Suppressor macrophage treated with lipopolysaccharide for 4 hours (primary cell): ENCODE results near the gene MRPL39.

Experiments used
- DNase-seq: peaks from one replicate; pipeline ENCODE4 v3.0.0-alpha.2; 2020

Gene MRPL39

DNA sequence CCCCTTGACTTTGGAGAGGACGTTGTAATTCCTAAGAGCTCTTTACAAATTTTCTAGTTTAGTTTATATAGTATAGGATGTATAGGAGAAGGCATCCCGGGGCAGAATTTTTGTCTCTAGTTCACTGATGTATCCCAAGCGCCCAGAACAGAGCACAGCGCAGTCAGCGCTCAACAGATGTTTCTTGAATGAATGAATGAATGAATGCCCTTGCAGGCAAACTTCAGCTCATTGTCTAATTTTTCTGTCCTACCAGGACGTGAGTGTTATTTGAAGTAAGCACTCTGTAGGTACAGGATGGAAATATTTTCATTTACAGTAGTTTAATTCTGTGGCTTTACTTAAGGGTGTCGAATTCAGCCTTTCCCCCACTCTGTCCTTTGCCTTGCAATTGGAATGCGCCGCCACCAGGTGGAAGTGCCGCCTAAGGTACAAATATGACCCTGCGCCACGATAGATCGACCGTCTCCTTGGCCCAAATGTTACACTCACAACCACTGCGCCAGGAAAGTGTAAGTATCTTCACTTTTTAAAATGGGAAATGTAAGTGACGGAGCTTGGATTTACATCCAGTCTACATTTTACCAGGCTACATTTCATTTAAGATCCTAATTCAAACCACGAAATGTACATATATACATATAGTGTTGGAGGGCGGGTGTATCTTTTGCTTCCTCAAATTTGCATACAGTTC is 910 bp upstream of the MRPL39 start:
- peak; percentile 87 for DNase-seq

DNA sequence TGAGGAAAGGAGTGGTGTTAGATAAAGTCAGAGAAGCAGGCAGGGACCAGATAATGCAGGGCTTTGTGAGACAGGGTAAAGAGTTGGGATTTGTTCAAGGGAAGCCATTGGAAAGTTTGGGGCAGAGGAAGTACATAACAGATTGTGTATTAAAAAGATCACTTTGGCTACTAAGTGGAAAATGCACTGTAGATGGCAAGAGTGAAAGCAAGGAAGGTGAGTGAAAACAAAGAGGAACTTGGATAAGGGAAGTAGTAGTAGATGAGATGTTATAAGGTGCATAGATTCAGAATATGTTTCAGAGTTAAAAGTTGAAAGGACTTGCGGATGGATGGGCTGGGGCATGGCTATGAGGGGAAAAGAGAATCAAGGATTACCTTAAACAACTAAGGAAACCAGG is 17.4 kb downstream of the MRPL39 start:
- DNase-seq: peak; percentile 19

DNA sequence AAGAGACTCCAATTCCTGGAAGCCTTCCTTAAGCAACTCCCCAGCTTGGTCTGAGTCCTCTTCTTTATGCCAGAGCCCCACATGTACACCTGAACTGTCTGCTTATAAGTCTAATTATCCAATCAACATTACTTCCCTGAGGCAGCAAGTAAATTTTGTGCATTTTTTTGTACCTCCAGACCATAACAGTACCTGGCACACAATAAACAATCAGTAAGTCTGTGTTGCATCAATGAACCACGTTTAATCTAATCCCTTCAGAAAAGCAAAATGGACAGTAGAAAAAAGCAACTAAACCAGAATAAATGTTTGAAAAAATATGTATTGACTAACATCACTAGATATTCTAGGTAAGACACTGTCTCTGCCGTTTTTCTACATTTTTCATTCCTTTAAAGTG is 20.5 kb downstream of the MRPL39 start:
- DNase-seq: peak; percentile 41

DNA sequence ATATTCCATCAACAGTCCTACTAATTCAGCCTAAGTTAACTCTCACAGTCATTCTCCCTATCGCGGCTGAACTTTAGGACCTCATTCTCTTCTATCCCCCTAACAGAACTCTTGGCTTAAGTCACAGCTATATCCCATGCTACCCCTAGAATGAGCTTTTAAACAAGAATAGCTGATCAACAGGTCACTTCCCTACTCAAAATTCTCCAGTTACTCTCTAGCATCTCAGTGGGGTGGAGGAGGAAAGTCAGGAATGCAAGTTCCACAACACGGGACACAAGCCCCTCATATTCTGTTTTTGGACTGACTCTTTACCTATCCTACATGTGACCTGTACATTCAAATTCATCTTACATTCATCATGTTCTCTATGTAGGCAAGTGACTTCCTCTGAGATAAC is 21.0 kb downstream of the MRPL39 start:
- DNase-seq: peak; percentile 41

DNA sequence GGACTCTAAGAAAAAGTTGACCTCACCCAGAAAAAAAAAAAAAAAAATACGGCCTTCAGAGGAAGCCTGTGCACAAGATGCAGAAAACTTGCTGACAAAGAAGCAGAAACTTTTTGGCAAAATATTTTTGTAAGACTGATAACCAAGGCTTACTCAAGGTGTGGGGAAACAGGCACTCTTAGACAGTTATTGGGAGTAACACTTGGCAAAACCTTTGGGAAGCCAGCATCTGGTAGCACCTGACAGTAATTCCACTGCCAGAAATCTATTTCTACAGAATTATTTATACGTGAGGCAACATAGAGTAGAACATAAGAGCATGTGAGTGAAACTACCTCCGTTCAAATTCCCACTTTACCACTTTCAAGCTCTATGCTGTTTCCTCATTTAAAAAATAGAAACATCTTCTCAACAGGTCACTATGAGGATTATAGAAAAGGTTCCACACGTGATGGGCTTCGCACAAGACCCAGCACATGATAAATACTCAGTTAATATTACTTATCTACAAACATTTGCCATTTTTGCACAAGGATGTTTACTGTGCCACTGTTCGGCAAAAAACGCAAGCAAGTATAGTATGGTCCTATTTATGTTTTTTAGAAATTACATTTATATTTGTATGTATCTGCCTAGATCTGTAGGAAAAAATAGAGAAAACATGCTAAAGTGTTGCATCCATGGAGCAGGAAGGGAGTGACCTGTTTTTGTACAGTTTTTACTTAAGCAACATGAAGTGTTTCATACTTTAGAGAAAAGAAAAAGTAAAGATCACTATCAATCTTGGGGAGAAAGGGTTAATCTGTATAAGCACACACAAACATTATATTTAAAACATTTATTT is 22.2 kb downstream of the MRPL39 start:
- DNase-seq: peak; percentile 37

DNA sequence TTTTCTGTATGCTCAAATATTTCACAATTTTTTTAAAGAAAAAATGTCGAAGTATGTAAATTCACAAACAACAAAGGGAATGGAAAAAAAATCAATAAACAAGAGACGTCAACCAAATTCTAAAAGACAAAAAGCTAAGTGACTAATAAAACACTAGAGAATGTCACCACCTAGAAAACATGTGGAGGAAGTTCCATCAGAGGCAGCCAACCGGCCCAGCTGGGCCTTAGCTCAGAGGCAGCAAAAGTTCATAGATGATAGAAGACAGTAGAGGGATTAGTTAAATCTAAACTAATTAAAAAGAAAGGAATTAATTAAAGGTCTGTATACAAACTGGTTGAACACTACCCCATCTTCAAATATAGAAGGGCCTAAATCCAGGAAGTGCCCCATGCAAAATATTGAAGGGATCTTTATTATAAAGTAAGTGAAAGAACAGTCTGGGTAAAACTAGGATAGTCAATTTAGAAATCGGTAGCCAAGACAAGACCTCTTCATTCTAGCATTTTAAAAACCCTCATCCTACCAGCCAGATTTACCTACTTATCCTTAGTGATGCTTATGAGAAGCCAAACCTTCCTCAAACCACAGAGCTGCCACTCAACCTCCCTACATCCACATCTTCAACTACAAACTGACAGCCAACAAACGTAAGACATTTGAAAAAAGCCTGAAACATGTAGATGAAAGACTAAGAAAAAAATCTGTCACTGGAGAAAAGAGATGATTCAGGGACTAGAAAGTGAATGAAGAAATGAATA is 23.7 kb downstream of the MRPL39 start:
- peak; percentile 30 for DNase-seq

DNA sequence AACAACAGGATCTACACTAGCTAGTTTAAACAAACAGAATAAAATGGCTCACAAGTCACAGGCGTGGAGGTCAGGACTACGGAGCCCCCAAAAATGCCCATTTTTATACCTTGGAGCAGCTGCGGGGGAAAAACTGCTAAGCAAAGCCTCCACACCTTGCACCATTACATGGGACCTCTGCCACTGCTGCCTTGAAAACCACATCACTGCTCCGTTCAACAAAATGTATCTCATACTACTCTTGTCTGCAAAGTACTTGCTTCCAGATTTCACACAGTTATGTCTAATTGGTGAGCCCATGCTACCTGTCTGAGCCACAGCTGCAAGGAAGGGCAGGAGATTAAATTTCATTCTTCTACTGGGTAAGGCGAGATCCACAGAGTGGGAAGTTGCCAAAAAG is 24.4 kb downstream of the MRPL39 start:
- peak; percentile 16 for DNase-seq

DNA sequence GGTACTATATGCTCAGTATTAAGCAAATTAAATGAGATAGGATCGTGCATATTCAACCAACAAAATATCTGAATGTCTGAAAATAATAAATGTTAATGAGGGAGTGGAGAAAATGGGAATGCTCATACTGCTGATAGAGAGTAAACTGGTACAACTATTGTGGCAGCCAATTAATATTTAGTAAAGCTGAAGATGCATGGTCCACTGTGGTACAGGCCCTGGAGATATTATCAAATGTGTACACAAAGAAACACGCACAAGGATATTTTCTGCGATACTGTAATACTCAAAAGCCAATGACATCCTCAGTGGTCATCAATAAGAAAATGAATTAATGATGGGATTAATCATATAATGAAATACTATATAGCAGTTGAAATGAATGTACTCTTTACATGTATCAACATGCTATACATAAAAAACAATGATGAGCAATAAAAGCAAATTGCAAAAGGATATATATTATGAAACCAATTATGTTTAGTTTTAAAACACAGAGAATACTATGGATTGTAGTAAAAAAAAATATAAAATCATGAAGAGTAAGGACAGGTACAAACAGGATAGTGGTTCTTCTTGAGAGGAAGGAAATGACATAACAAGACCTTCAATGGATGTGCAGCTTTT is 25.0 kb downstream of the MRPL39 start:
- DNase-seq: peak; percentile 10

DNA sequence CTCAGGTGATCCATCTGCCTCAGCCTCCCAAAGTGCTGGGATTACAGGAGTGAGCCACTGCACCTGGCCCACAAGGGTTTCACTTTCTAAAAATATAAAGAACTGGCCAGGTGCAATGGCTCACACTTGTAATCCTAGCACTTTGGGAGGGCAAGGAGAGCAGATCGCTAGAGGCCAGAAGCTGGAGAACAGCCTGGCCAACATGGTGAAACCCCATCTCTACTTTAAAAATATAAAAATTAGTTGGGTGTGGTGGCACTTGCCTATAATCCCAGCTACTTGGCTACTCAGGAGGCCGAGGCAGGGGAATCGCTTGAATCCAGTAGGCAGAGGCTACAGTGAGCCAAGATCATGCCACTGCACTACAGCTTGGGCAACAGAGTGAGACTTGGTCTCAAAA is 25.7 kb downstream of the MRPL39 start:
- peak; percentile 10 for DNase-seq

DNA sequence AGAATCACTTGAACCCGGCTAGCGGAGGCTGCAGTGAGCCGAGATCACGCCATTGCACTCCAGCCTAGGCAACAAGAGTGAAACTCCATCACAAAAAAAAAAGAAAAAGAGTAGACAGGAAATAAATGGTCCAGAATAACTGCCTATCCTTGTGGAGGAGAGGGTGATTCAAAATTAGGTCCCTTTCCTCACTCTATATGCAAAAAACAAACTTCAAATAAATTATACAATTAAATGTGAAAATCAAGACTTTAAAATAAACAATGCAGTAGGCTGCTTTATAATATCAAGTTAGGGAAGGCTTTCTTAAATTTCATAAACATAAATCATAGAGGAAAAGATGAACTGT is 26.4 kb downstream of the MRPL39 start:
- peak; percentile 6 for DNase-seq

DNA sequence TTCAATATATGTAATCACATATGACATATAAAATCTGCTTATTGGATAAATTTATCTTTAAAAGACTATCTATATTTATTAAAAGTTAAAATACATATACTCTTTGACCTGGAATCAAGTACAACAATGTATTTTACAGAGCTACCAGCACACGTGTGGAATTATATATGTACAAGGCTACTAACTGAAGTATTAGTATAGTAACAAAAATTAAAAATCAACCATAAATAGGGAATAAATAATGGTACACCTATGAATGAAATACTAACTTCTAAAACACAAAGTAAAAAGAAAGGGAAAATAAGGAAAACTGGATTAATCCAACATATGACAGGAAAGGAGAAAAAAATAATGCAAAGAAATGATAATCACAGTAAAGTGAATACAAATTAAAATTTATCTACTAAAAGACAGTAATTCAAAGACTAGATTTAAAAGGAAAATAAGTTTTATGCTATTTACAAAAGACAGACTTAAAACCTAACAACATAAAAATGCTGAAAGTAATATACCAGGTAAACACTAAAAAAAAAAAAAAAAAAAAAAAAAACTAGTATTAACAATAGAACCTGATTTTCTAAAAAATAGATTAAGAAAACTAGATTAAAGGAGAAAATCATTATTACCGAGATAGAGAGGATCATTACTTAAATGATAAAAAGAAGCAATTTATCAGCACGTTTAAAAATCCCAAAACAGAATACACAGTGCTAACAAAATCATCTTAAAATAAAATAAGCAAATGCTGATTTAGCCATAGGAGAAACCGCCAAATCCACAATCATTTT is 27.9 kb downstream of the MRPL39 start:
- no peak for DNase-seq

DNA sequence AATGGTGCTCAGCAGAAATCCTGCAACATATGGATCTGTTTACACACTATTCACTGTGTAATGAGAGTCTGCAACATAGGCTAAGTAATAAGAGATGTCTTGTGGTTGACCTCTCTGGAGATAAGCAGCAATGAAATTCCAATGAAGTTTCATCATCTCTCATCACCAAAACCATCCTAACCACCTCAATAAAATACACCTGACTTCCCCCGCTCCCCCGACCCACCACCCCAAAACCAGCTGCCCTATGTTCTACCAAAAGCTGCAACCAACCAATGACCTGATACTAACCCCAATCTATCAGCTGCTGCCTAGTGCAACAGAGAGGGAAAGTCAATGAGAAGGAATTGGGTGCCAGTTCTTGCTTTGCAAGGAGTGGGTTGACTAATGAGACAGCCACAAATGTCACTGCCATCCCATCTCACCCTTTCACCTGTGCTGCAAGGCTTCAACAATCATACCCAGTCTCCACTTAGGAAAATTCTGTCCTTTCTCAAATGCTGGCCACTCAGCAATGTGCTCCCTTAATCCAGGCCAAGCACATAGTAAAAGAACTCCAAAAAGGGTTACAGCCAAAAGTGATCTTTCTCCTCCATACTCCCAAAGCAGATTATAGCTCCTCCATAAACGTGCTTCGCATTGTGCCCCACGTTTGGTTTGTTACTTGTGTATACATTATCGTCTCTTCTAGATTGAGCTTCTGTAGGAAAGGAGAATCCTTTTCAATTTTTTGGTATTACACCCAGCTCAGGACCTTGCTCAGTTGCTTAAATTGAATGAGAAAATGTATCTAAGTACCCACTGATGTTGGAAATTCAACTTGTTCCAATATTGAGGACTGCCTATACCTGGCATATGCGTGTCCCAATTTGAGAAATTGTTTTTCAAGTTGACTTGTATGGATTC is 29.0 kb downstream of the MRPL39 start:
- DNase-seq: peak; percentile 20

DNA sequence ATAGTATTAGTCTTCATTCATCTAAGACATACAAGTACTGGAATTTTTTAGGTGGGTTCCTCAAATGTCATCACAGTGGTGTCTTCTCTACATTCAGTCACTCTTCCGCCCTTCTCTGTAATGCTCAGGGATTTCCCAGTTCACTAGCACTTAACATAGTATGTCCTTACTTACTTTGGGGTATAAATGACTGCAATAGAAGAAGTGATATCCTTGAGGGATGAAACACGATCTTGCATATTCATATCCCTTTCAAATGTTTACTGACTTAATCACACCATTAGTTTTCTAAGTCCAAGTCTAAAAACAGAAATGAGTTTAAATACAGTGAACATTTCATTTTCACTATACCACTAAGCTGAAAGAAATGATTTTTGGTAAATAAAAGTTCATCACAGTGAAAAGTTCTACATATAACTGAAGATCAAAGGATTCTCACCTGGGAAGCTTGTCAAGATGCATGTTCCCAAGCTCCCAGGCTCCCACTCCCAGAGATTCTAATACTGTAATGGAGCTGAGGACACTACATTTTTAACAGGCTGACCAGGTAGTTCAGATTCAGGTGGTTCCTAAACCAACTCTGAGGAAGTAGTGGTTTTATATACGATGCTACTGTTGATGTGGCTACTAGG is 29.7 kb downstream of the MRPL39 start:
- DNase-seq: peak; percentile 14

DNA sequence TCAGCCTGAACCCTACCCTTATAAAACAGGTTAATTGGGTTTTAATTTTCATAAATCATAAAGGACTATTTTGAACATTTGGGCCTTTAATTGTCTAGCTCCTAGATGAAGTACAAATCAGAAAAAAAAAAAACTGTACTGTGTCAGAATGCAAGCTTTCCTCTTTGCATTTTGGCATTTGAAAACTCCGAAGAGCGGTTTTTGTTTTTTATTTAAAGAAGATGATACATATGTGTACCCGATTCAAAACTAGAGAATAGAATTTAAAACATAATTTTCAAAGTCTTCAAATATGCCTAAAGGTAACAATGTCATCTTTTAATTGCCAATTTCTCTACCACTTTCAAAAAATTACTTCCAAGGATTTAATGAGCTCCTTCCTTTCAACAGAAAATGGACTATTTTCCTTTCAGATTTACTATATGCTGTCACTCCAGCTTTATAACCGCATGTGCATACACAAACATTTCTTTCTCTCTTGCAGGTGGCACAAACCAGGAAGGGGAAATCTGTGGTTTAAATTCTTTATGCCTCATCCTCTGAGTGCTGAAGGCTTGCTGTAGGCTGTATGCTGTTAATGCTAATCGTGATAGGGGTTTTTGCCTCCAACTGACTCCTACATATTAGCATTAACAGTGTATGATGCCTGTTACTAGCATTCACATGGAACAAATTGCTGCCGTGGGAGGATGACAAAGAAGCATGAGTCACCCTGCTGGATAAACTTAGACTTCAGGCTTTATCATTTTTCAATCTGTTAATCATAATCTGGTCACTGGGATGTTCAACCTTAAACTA is 33.7 kb downstream of the MRPL39 start:
- peak; percentile 92 for DNase-seq

DNA sequence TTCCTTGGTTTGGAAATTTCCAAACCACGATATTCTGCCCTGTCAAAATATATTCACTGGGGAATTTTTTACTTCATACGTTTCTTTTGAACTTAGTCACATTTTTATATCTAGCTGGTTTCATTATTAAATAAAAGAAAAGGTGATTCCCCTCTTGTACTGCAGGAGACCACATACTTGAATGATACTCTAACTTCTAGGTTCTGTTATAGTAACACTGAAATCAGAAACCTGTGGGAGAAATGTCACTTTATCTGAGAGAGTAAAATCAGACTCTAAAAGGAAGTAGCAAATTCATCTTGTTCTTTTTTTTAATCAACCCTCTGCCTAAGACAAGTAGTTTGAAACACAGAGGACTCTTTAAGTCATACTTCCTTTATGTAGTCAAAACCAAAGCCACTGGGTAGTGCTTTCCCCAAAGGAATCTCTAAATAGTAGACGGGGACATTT is 34.4 kb downstream of the MRPL39 start:
- DNase-seq: peak; percentile 58

DNA sequence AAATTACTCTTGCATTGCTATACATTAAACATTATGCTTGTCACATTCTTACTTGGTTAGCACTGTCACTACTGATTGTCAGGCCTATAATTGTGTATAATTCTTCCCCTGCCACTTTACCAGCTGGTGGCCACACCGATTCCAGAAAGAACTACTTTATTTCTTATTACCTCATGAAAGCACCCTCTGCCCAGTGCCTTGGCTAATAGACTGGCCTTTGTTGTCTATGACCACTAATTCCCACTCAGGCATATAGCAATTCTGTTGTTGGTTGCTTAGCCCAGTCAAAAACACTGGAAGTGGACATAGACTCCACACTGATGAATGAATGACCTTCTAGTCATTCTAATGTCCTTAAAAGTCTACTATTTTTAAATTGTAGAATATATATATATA is 35.6 kb downstream of the MRPL39 start:
- DNase-seq: peak; percentile 33

DNA sequence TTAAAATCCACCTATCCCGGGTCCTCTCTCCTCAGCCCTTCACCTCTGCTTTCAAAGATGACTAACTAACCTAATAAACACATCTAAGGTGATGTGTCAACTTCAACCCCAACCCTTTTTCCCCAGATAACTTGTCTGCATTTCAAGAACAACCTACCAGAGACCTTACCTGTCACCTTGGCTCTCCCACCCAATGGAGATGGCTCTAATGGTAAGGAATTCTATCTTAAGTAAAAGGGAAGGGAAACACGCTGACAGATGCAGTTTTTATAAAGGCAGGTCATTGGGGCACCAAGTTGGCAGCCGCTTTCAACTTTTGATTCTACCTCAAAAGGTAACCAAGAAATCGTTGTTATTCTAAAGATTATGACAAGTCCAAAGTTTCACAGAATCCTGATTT is 37.6 kb downstream of the MRPL39 start:
- peak; percentile 21 for DNase-seq

DNA sequence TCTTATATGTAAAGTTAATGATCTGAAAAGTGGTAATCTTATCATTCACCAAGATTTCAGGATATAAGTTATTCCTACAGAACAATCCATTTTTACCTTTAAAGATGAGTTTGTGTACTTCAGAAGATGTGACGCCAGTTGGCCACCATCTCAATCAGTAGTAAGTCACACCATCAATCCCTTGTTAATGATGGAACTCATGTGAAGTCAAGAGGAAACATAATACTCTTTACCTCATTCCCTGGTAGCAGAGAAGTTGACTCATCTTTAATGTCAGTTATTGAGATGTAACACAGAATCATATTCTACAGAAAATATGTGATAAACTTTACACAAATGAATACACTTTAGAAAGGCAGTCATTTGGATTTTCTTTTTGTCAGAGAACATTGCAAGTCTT is 38.2 kb downstream of the MRPL39 start:
- DNase-seq: peak; percentile 23

DNA sequence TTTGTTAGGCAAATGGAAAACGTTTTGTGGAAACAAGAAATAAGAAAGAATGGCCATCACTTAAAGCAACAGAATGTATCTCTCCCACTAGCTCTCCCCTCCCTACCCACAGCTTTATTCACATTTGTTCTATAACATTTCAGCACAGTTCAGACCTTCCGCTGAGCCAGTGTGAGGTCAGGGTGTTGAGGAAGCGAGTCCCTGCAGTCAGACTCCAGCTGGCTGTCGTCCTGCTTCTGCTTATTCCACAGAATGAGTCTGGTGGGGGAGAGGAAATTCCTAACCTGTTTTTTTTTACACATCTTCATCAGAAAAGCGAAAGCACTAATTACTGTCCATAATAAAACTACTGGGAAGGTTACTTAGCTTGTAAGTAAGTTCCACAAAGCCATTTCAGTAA is 39.0 kb downstream of the MRPL39 start:
- peak; percentile 76 for DNase-seq

DNA sequence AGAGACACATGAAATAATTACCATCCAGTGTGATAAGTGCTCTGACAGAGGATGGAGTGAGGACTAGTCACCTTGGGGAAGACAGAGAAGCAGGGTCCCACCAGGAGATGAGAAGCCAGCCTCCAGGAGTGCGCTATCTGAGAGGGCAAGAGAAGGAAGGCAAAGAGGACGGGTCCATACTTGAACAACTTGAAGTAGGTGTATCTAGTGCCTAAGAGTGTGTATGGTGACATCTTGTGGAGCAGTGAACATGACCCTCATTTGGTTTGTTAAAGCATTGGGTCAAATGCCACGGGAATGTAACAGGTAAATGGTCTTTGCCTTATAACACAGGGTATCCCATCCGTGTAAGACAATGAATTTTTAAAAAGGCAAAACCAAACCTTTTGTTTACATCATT is 39.8 kb downstream of the MRPL39 start:
- peak; percentile 15 for DNase-seq
